HG02840 (cell line): ENCODE results near the gene RASSF4.

Source experiments
- ATAC-seq: cut with Tn5 transposase; IDR thresholded peaks from one replicate; pipeline ENCODE4 v1.9.1; 2021; ENCODE audit warnings: mild to moderate bottlenecking, moderate library complexity, moderate number of reproducible peaks; ENCODE audit not compliant: unreplicated experiment, low FRiP score

The RASSF4 gene

DNA sequence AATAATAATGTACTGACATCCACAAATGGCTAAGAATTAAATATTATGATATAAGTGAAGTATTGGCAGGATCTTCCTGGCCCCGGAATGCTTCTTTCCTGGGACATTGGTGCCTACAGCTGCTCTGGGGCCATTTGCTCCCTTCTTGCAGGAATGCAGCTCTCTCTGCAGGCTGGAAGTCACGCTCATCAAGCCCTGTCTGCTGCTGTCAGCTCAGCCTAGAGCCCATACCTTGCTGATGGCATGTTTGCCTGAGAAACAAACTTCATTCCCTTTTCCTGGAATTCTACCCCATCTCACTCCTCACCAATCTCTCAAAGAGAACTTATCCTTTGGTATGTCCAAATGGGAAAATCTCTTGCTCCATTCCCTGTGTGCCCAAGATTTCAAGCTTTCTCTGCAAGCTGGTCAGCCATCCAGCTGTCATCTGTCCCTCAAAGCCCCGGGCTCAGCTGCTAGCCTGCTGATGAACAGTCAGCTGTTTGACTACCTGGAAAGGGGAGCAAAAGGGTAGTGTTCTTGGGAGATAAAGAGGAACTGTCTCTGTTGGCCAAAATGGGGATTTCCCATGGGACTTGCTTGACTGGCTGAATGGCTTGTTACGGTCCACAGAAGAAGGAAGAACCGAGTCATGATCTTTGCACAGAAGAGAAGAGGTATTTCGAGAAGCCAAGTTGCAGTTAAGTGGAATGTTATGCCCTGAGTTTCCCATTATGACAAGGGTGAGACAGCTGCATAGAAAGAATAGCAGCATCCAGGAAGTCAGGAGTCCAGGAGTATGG, 12.0 kb upstream of the RASSF4 start:
- ATAC-seq = peak; percentile 64

DNA sequence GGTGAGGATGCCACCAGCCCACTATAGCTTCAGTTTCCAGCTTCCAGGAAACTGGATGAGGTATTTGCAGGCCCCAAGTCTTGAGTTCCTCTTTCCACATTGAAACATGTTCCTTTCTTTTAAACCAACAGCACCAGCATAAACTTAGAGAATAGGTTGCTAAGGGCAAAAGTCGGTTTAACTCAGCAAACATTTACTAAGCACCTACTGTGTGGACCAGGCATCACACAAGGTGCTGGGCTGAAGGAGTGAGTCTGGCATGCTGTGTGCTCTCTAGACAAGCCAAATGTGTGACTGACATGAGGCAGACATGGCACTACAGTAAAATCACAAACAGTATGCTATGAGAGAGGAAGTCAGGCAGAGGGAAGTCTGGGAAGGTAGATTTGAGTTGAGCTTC, 11.0 kb upstream of the RASSF4 start:
- ATAC-seq = no peak

DNA sequence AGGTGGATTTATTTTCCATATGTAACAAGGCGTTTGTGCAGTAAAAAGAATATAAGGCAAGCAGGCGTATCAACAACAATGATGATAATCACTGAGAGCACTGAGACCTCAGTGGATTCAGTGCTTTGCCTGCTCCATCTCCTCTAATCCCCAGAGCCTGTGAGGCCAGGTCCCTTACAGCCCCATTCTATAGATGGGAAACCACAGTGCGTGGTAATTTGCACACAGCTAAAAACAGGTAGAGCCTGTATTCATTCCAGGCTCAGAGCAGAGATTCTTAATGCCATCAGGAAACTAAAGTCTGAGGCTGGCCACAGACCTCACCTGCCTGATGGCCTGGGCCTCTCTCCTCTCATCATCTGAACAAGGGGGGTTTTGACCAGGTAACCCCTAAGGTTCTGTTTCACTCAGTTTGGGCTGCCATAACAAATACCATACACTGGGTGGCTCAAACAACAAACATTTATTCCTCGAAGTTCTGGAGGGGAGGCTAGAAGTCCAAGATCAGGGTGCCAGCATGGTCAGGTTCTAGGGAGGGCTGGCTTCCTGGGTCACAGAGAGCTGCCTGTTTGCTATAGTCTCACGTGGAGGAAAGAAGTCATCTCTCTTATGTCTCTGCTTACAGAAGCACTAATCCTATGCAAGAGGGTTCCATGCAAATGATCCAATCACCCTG, 10.3 kb upstream of the RASSF4 start:
- no peak for ATAC-seq

DNA sequence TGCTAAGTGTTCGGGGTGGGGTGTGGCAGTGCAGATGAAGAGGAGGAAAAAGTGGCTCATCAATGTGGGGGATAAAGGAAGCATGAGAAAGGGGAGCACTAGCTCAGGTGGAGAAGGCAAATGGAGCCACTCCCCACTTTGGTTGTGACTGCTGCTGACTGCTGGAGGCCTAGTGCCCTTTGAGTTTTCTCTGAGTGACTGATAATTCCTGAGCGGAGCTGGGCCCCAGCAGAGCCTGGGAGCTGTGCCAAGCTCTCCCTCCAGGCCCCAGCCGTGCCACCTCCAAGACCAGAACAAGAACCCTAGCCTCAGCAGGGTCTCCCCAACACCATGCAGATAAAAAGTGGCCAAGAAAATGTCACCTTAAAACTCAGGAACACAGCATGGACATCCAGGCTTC, 9.7 kb upstream of the RASSF4 start:
- ATAC-seq = no peak

DNA sequence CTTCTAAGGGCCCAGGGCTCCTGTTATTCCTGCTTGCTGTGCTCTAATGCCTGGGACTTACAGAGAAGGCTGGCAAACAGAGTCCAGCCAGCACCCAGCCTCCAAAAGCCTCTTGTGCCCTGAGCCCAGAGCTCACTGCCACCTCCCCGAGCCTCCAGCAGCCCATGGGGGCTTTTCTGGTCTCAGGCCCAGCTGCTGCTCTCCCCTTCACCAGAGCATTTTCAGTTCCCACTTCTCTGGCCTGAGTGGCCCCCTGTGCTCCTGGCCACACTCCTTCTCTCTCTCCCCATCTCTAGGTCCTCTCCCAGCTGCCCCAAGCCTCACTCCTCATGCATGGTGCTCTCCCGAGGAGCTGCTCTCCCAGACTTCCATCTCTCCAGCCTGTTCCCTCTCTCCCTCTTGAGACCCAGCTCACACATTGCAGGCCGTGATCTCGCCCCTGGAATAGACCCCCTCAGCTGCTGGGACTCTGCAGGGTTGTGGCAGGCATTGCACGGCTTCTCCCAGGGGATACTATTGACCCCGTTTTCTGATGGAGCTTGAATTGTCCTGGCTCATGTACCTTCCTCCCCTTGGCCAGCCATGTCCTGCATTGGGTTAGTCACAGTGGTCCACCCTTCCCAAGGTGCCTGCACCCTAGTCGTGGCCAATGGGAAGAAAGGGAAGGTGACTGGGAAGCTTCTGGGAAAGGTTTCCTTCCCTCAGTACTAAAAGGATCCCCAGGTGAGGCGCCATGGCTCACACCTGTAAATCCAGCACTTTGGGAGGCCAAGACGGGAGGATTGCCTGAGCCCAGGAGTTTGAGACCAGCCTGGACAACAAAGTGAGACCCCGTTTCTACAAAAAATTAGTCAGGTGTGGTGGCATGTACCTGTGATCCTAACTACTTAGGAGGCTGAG, 9.0 kb upstream of the RASSF4 start:
- ATAC-seq = no peak

DNA sequence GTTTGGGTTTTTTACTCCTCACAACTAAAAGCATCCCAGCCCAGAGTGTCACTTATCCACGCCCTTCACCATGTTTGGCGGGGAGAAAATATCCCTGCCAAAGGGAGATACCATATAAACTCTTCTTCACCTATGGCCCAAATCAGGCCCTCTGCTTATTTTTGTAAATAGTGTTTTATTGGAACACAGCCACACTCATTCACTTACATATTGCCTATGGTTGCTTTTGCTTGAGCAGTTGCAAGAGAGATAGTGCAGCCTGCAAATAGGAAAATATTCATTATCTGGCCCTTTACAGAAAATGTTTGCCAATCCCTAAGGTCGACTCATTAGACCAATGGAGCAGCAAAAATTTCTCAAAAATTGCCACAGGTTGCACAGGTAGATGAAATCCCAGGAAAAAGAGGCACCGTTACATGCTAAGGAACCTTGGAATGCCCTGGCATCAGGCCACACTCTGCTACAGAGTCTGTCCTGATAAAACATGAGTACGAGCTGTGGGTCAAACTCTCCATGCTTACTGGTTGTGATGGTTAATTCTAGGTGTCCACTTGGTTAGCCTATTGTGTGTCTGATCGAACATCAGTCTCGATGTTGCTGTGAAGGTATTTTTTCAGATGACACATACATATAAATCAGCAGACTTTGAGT, 7.9 kb upstream of the RASSF4 start:
- no peak for ATAC-seq

DNA sequence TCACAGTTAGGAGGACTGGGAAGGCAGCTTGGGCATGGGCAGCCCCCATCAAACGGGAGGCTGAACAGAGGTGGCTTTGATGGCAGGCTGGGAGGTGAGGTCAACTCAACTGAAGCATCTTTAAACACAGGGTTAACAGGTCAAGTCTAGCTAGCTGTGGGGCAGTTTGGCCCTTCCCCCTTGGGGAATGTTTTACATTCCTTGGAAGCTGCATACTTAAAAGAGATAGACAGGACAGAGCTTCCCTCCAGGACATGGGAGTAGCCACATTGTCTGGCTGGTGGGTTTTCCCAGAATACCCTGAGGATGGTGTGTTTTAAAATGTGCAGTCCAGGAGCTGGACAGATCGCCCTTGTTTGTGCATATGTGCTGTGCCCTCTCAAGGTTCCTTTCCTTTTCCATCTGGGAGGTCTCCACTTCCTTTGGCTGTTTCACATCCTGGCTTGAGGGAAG, 6.8 kb upstream of the RASSF4 start:
- ATAC-seq = no peak

DNA sequence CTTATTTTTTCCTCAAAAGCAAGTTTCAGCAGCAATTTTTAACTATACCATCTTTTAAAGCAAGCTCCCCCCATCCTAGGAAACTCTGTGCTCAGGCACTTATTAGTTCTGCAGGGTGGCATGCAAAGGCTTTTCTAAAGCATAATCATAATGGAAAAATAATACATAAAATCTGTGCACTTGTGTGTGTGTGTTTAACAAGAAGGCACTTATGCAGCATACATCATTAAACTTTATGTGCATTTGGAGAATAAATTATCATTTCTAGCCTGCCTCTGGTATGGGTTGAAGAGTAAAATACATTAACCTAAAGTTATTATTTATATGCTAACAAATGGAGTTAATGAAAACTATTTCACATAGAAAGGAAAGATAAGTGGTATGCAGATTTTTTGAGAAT, 5.6 kb upstream of the RASSF4 start:
- no peak for ATAC-seq

DNA sequence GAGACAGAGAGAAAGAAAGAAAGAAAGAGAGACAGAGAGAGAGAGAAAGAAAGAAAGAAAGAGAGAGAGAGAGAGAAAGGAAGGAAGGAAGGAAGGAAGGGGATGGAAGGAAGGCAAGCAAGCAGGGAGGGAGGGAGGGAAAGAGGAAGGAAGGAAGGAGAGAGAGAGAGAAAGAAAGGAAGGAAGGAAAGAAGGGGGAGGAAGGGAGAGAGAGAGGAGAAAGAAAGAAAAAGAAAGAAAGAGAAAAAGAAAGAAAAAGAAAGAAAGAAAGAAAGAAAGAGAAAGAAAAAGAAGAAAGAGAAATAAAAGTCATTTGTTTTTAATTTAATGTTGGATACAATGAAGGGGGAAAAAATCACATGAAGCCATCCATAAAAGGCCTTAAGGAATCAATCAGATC, 4.6 kb upstream of the RASSF4 start:
- no peak for ATAC-seq

DNA sequence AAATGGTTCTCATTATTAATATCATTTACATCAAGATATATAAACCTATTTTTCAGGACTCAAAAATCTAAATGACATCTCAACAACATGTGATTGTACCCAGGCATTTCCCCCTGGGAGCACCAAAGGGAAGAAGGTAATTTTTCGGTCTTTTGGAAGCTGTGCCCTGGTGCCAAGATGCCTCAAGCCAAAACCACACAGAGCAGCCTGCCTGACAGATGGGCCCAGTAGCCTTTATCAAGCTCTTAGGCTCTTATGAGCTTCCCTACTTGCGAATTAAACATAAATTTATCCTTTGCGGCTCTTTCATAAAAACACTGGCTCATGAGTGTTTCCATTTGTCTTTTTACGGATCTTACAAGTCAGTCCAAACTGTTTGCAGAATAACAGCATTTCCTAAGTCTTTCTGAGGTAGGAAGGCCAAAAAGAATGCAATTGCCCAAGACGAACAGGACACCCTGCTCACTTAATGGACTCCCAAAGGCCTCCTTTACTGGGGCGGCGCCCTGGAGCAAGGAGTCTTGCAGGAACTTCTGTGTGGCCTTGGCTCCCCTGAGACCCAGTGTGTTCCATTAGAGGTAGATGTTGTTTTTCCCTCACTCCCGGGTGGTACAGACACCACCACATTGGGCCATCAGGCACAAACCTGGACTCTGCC, 4.1 kb upstream of the RASSF4 start:
- no peak for ATAC-seq

DNA sequence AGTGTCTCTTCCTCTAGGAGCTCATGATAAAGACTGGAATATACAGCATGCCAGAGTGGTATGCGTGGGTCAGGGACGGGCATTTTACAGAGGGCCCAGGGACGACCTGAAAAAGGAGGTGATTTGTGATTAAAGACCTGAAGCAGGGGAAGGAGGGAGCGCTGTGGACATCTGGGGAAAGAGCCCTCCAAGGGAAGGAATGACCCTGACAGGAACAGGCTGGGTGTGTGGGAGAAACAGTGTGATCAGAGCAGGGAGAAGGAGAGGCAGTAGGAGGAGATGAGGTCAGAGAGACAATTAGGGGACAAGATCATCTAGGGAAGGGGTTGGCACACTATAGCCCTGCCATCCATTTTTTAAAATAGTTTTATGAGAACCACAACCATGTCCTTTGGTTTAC, 3.4 kb upstream of the RASSF4 start:
- no peak for ATAC-seq

DNA sequence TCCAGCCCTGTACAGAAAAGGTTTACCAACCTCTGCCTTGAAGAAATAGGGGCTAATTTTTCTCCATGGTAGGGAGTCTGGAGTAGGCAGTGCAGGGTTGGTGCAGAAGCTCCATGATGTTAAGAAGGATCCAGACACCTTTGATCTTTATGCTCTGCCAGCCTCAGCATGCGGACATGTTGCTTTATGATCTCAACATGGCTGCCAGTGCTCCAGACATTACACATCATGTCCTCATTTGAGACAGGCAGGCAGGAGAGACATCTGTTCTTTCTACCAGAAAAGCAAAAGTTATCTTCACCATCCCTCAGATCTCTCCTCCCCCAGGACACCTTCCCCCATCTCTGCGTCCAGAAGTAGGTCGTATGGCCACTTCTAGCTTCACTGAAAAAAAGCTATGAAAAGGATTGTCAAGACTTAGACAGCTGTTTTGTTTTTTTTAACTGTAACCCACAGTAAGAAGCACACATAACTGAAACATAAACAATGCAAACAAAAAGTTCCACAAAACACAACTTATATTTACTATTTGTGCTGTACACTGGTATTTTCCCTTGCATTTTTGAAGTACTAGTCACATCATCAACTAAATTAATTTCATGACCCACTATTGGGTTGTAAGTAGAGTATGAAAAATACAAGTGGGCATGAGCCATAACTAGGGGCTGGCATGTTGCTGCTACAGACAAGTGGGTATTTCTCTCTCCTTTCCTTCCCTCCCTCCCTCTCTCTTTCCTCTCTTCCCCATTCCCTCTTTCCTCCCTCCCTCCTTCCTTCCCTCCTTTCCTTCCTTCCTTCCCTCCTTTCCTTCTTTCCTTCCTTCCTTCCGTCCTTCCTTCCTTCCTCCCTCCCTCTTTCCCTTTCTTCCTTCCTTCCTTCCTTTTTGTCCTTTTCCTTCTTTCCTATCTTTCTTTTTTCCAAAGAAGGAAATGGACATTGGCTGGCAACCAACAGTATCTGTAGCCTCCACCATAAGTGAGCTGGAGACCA, 2.6 kb upstream of the RASSF4 start:
- no peak for ATAC-seq

DNA sequence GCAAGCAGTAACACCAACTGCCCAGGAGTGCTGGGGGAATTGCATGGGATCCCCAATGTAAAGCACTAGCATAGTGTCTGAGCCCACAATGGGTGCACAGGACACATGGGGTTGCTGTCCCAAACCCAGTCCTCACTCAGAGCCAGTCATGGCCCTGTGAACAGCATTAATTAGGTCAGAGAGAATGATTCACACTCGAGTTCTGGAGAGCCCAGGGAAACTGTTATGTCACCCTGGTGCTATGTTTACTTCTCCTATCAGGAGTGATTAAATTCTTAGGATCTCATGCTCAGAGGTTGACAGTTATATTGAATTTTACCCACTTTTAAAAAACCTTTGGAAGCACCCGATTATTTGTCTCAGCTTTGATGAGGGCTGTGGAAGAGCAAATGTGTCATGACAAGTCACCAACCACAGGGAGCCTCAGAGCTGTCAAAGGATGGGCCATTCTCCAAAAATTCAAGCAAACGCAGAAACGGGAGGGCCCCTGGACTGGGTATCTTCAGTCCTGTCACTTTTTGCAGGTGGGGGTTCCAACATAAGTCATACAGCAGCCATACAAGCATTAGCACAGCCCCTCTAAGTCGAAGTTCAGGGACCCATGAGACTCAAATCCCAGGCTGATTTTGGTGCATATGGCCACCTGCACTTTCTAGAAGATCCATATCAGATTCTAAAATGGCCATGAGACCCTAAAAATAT, 1.3 kb upstream of the RASSF4 start:
- no peak for ATAC-seq

DNA sequence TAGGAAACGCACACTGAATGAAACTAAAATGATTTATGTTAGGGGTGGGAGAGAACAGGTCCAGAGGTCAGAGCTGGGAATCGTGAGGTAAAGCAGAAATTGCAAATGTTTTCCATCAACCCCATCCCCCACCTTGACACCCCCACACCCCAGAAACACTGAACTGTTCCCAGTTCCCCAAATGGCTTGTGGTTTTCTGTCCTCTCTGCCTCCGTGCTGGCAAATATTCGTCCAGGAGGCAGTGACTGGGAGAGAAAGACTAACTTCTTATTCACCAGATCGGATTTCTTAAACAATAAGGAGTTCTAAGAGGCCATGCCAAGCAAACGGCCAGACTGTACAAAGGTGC, 730 bp upstream of the RASSF4 start:
- no peak for ATAC-seq

DNA sequence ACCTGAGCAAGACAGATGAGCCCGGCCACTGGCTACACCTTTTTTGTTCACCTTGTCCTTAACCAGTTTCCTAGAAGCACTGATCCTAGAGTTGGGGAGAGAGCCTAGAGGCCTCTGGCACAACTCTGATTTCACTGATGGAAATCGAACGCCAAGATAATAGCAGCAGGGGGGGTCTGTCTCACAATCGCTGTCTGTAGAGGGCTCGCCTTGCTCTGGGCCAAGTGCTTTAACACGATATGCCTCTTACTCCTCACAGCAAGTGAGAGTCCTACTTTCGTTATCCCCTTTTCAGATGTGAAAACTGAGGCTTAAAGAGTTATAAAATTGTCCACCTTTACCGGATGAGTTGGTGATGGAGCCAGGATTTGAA, 472 bp downstream of the RASSF4 start:
- no peak for ATAC-seq

DNA sequence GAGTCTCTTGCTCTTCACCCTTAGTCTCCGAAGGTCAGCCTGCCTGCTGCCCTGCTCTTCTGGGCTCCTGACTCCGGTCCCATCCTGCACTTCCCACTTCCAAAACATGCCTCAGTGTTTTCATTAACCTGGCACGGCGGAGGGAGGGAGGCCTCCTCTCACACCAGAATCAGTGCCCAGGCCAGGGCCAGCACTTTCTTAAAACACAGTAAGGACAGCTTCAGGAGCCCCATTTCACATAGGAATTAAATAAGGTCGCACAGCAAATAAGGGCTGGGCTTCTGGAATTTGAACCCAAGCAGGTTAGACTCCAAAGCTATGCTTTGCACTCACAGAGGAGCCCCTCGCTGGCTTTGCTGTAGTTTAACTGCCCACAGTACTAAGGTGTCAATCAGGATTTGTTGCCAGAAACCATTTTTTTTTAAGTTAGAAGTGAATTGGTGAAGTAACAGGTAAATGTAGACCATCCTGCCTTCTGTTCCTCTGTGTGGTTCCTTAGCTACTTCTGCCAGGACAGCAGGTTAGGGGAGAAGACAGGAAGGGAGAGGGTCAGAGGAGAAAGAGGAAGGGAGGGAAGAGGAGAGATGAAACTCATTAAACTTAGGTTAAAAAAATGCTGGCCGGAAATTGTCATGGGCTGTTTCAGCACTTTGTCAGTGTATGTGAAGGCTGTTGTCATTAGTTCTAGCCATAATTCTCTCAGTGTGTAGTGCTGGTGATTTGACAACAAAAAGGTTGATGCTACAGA, 1.1 kb downstream of the RASSF4 start:
- ATAC-seq = no peak

DNA sequence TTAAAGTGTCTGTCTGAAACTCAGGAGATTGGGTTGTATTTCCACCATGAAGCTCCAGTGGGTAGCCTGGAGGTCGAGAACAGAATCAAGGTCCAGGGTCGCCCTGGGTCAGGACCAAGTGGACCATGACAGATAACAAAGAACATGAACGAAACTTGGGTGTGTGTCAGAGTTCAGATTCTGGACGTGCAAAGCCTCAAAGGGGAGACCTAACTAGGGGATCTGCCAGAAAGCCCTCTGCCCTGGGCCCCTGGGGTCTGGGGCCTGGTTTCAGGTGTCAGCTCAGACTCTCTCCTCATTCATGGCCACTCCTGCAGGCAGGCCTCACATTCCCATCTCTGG, 1.6 kb downstream of the RASSF4 start:
- no peak for ATAC-seq
